H9 (cell line): ENCODE measurements around the gene SNX30. TPM values are rescaled to one million over a fixed set of nuclear protein-coding genes. Genes with fewer than 3 reads are reported as not detected.

ENCODE experiments used
- DNase-seq: peaks from one replicate; pipeline ENCODE4 v3.0.0-alpha.2; 2017
- H2AFZ ChIP-seq: one replicate; pipeline ENCODE4 v1.6.1; 2013; ENCODE audit warnings: mild to moderate bottlenecking, low read length, control low read depth, moderate library complexity
- H2AK5ac ChIP-seq: 2 replicates; pipeline ENCODE4 v1.6.1; 2013; ENCODE audit warnings: low read length, control low read depth, mixed read lengths; ENCODE audit not compliant: insufficient read length
- H2BK120ac ChIP-seq: one replicate; pipeline ENCODE4 v1.6.1; 2013; ENCODE audit warnings: low read depth, mild to moderate bottlenecking, low read length, control low read depth, inconsistent platforms; ENCODE audit not compliant: poor library complexity, severe bottlenecking
- H2BK12ac ChIP-seq: 2 replicates; pipeline ENCODE4 v1.6.1; 2013; ENCODE audit warnings: low read length, control low read depth, mixed read lengths, low read depth; ENCODE audit not compliant: insufficient read length
- H2BK15ac ChIP-seq: 2 replicates; pipeline ENCODE4 v1.6.1; 2013; ENCODE audit warnings: low read depth, low read length, control low read depth
- H2BK20ac ChIP-seq: one replicate; pipeline ENCODE4 v1.6.1; 2013; ENCODE audit warnings: low read depth, mild to moderate bottlenecking, low read length, control low read depth, inconsistent platforms; ENCODE audit not compliant: poor library complexity, severe bottlenecking
- H2BK5ac ChIP-seq: 2 replicates; pipeline ENCODE4 v1.6.1; 2013; ENCODE audit warnings: low read length, control low read depth, mixed read lengths; ENCODE audit not compliant: insufficient read length
- H3K14ac ChIP-seq: 2 replicates; pipeline ENCODE4 v1.6.1; 2013; ENCODE audit warnings: low read length, control low read depth; ENCODE audit not compliant: insufficient read depth
- H3K18ac ChIP-seq: 2 replicates; pipeline ENCODE4 v1.6.1; 2013; ENCODE audit warnings: low read depth, mild to moderate bottlenecking, mixed read lengths, low read length, control low read depth; ENCODE audit not compliant: insufficient read length
- H3K23ac ChIP-seq: 2 replicates; pipeline ENCODE4 v1.6.1; 2013; ENCODE audit warnings: low read length, control low read depth, mixed read lengths, low read depth; ENCODE audit not compliant: insufficient read length
- H3K23me2 ChIP-seq: 2 replicates; pipeline ENCODE4 v1.6.1; 2013; ENCODE audit warnings: low read depth, mild to moderate bottlenecking, mixed read lengths, low read length, control low read depth; ENCODE audit not compliant: insufficient read length, poor library complexity, severe bottlenecking
- H3K27ac ChIP-seq: 2 replicates; pipeline ENCODE4 v1.5.1; 2013; ENCODE audit warnings: low read length, control low read depth, mixed read lengths, low read depth; ENCODE audit not compliant: insufficient read length
- H3K27me3 ChIP-seq: 2 replicates; pipeline ENCODE4 v1.6.1; 2013; ENCODE audit warnings: low read length, control low read depth, inconsistent platforms; ENCODE audit not compliant: insufficient read depth
- H3K4ac ChIP-seq: 2 replicates; pipeline ENCODE4 v1.6.1; 2013; ENCODE audit warnings: low read depth, mild to moderate bottlenecking, control low read depth, inconsistent platforms, low read length, moderate library complexity
- H3K4me1 ChIP-seq: 2 replicates; pipeline ENCODE4 v1.6.1; 2013; ENCODE audit warnings: low read length, control low read depth, inconsistent platforms; ENCODE audit not compliant: insufficient read depth
- H3K4me2 ChIP-seq: 2 replicates; pipeline ENCODE4 v1.6.1; 2013; ENCODE audit warnings: low read length, control low read depth, mixed read lengths; ENCODE audit not compliant: insufficient read length, insufficient read depth
- H3K56ac ChIP-seq: 2 replicates; pipeline ENCODE4 v1.6.1; 2013; ENCODE audit warnings: low read depth, mild to moderate bottlenecking, mixed read lengths, low read length, control low read depth; ENCODE audit not compliant: insufficient read length
- H3K79me1 ChIP-seq: 2 replicates; pipeline ENCODE4 v1.6.1; 2013; ENCODE audit warnings: low read depth, mild to moderate bottlenecking, moderate library complexity, low read length, control low read depth, inconsistent platforms; ENCODE audit not compliant: insufficient read depth, poor library complexity, severe bottlenecking
- H3K79me2 ChIP-seq: 2 replicates; pipeline ENCODE4 v1.6.1; 2013; ENCODE audit warnings: low read length, control low read depth, inconsistent platforms; ENCODE audit not compliant: insufficient read depth
- H3K9ac ChIP-seq: 2 replicates; pipeline ENCODE4 v1.6.1; 2013; ENCODE audit warnings: low read length, control low read depth, mixed read lengths; ENCODE audit not compliant: insufficient read length; ENCODE audit errors: extremely low read depth
- H3K9me3 ChIP-seq: one replicate; pipeline ENCODE4 v1.6.1; 2013; ENCODE audit warnings: low read depth, low read length, inconsistent platforms; ENCODE audit not compliant: control insufficient read depth
- H3T11ph ChIP-seq: one replicate; pipeline ENCODE4 v1.6.1; 2013; ENCODE audit warnings: mild to moderate bottlenecking, low read length, control low read depth, inconsistent platforms
- H4K20me1 ChIP-seq: one replicate; pipeline ENCODE4 v1.6.1; 2013; ENCODE audit not compliant: control insufficient read depth, insufficient read length, insufficient read depth
- H4K5ac ChIP-seq: 2 replicates; pipeline ENCODE4 v1.6.1; 2013; ENCODE audit warnings: low read depth, mild to moderate bottlenecking, mixed read lengths, low read length, control low read depth; ENCODE audit not compliant: insufficient read length
- H4K8ac ChIP-seq: replicated peaks from 2 replicates; pipeline ENCODE4 v1.6.1; 2013; ENCODE audit warnings: low read length, control low read depth, mixed read lengths, low read depth; ENCODE audit not compliant: insufficient read length
- H4K91ac ChIP-seq: 2 replicates; pipeline ENCODE4 v1.6.1; 2013; ENCODE audit warnings: low read depth, mild to moderate bottlenecking, moderate library complexity, mixed read lengths, low read length, control low read depth; ENCODE audit not compliant: insufficient read length
- H3K27ac Mint-ChIP-seq, 3 experiments: 2 replicates in 2 of 3; 3 replicates in 1 of 3; pipeline ENCODE4 v1.8.0; 2020 to 2021; ENCODE audit warnings: mixed read lengths in 3 of 3, mild to moderate bottlenecking in 1 of 3, moderate library complexity in 1 of 3
- H3K27me3 Mint-ChIP-seq: 2 replicates; pipeline ENCODE4 v1.8.0; 2021; ENCODE audit warnings: low read depth, mild to moderate bottlenecking, moderate library complexity, mixed read lengths
- H3K36me3 Mint-ChIP-seq, 3 experiments: 2 replicates in 2 of 3; 3 replicates in 1 of 3; pipeline ENCODE4 v1.8.0; 2020 to 2021; ENCODE audit warnings: low read depth in 3 of 3, mixed read lengths in 3 of 3; ENCODE audit not compliant: insufficient read depth in 1 of 3
- H3K4me1 Mint-ChIP-seq, 2 experiments: 2 replicates each; pipeline ENCODE4 v1.8.0; 2020; ENCODE audit warnings: mixed read lengths in 2 of 2
- H3K4me3 Mint-ChIP-seq, 2 experiments: 2 replicates in 1 of 2; 3 replicates in 1 of 2; pipeline ENCODE4 v1.8.0; 2020 to 2021; ENCODE audit warnings: mild to moderate bottlenecking in 2 of 2, mixed read lengths in 2 of 2, moderate library complexity in 1 of 2
- H3K9me3 Mint-ChIP-seq, 2 experiments: 2 replicates in 1 of 2; 3 replicates in 1 of 2; pipeline ENCODE4 v1.8.0; 2020; ENCODE audit warnings: mild to moderate bottlenecking in 2 of 2, mixed read lengths in 2 of 2, moderate library complexity in 1 of 2
- CTCF ChIP-seq: fragments of 200-600 bp; sonication (generic); conservative IDR thresholded peaks from 3 replicates; pipeline ENCODE4 v1.8.0; 2021; ENCODE audit warnings: antibody characterized with exemption, mild to moderate bottlenecking
- WGBS: extraction: QIAGEN DNeasy Blood & Tissue Kit; methylation state at CpG from one replicate; pipeline ENCODE4 v1.1.7; 2013; ENCODE audit warnings: missing lambda C conversion rate, low lambda C conversion rate, mixed read lengths; ENCODE audit not compliant: insufficient read length; ENCODE audit errors: extremely low coverage; 5-methylcytosine and 5-hydroxymethylcytosine counted together
- total RNA-seq: library from RNA; stranded (reverse); gene quantifications from 2 replicates; pipeline ENCODE4 v1.2.1, GENCODE V29; 2021

The SNX30 gene
- total RNA-seq, 1 experiment from 2014 or later: 10.3 TPM

DNA sequence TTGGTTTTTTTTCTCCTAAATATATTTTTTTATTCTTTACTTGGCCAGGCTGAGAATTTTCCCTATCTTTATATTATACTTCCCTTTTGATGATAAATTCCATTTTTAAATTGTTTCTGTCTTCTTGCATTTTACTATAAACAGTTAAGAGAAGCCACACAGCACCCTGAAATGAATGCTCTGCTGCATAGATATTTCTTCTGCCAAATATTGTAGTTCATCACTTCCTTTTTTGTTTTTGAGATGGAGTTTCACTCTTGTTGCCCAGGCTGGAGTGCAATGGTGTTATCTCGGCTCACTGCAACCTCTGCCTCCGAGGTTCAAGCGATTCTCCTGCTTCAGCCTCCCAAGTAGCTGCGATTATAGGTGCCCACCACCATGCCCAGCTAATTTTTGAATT is 24.1 kb upstream of the SNX30 start:
- H3K79me1 ChIP-seq: no peaks in the 10 kb centered on the region
- Mint-ChIP-seq H3K4me3 (no peak overlapping the region), H3K27ac (no peak overlapping the region), H3K4me1 (no peaks in the 10 kb centered on the region), H3K36me3 (no peaks in the 10 kb centered on the region), H3K9me3 (no peaks in the 10 kb centered on the region), H3K27me3 (no peaks in the 10 kb centered on the region)
- no peak overlapping the region for H3K27ac ChIP-seq
- H3K27me3 ChIP-seq: no peaks in the 10 kb centered on the region
- WGBS: no CpG with 5 or more reads among the region's 4 CpGs
- H2BK15ac ChIP-seq: no peak overlapping the region
- H3K18ac ChIP-seq: no peak overlapping the region
- H3K56ac ChIP-seq: no peak overlapping the region
- no peaks in the 10 kb centered on the region for H3K9me3 ChIP-seq
- no peaks in the 10 kb centered on the region for H4K20me1 ChIP-seq
- H3K23ac ChIP-seq: no peak overlapping the region
- H3K14ac ChIP-seq: no peak overlapping the region
- no peak overlapping the region for H2BK20ac ChIP-seq
- no peak overlapping the region for H2BK5ac ChIP-seq
- no peaks in the 10 kb centered on the region for H3K23me2 ChIP-seq
- H2BK120ac ChIP-seq: no peak overlapping the region
- no peak overlapping the region for H2BK12ac ChIP-seq
- no peaks in the 10 kb centered on the region; the same call in 1 of the 2 replicates for H3K79me2 ChIP-seq
- H4K91ac ChIP-seq: no peak overlapping the region
- H3K4ac ChIP-seq: no peak overlapping the region
- H4K8ac ChIP-seq: no peak overlapping the region
- H3T11ph ChIP-seq: no peak overlapping the region
- no peak overlapping the region for H2AFZ ChIP-seq
- H4K5ac ChIP-seq: no peak overlapping the region
- no peak overlapping the region for H3K9ac ChIP-seq
- no peak overlapping the region for H3K4me2 ChIP-seq
- no peak for TF ChIP-seq CTCF
- H2AK5ac ChIP-seq: no peak overlapping the region
- H3K4me1 ChIP-seq: no peaks in the 10 kb centered on the region
- DNase-seq: no peak
